ENCODE data around the gene GALNT6. TPM values are rescaled to one million over a fixed set of nuclear protein-coding genes. Genes with fewer than 3 reads are reported as not detected.

Gene GALNT6
- total and polyA plus RNA-seq, 2 of the 13 experiments (the other 11 are each of a cell fraction or from before 2014, with no cell fraction given) = 1.0 to 1.1 TPM

GRCh38 chr12:51405801-51406207, 14.6 kb upstream of the GALNT6 start:
- H3K4me3 ChIP-seq (replicated peaks in 1 of 3; ENCODE audit: insufficient read depth in 1 of 3, low read depth in 2 of 3, low read length in 3 of 3) = no peak overlapping the region
- ChIA-PET CTCF (ENCODE audit: low intra/inter-chr PET ratio, low total read pairs) (no interaction called here), POLR2A (no interaction called here)
- H3K9ac ChIP-seq (ENCODE audit: insufficient read depth, low read depth, low read length) = no peak overlapping the region
- FAIRE-seq (no peak), ATAC-seq (no peak), DNase-seq (ENCODE audit: low spot score) (no peak)
- H3K36me3 ChIP-seq (replicated peaks in 1 of 2; ENCODE audit: control insufficient read depth in 1 of 2, insufficient read depth in 2 of 2, low read length in 2 of 2) = no peaks in the 10 kb centered on the region
- TF ChIP-seq FOXC1 (CRISPR knock-in tag; IDR thresholded peaks at IDR 0.05; ENCODE audit: borderline replicate concordance) (no peak), NCOA1 (CRISPR knock-in tag; IDR thresholded peaks at IDR 0.05) (no peak), PAWR (CRISPR knock-in tag; IDR thresholded peaks at IDR 0.05; ENCODE audit: borderline replicate concordance) (no peak), ZNF780A (CRISPR knock-in tag; IDR thresholded peaks at IDR 0.05) (no peak), ZNF761 (CRISPR knock-in tag; conservative IDR thresholded peaks at IDR 0.05) (no peak), HMGXB4 (CRISPR knock-in tag; IDR thresholded peaks at IDR 0.05; ENCODE audit: borderline replicate concordance in 1 of 2, low read depth in 1 of 2) (no peak), ZSCAN22 (CRISPR knock-in tag; IDR thresholded peaks at IDR 0.05) (no peak), JUND (CRISPR knock-in tag; IDR thresholded peaks at IDR 0.05) (no peak)
- WGBS (ENCODE audit: low lambda C conversion rate) = 72% methylated on average over 3 of the region's 3 CpGs
- H3K4me1 ChIP-seq (ENCODE audit: insufficient read depth, low read length) = no peaks in the 10 kb centered on the region
- no TSS peak for BruUV-seq (replicated peaks)
- intact Hi-C loops (cut with micrococcal nuclease; ENCODE audit: unreplicated experiment) = no loop called here
- H3K9me3 ChIP-seq (ENCODE audit: low read length) = no peaks in the 10 kb centered on the region
- H3K27ac ChIP-seq (ENCODE audit: extremely low read length, insufficient read depth, low read length) = no peak overlapping the region
- H2AFZ ChIP-seq (ENCODE audit: low read length) = no peak overlapping the region
- in situ Hi-C loops (cut with HindIII; ENCODE audit: extremely low pct_ligation_motif_present, low pct_unique_long_range_greater_than_20kb) = no loop called here
- H4K20me1 ChIP-seq (ENCODE audit: insufficient read depth, low read length) = no peaks in the 10 kb centered on the region
- H3K27me3 ChIP-seq (ENCODE audit: control insufficient read depth in 1 of 2, insufficient read depth in 2 of 2, low read length in 2 of 2) = no peaks in the 10 kb centered on the region
- no peak overlapping the region for H3K4me2 ChIP-seq (ENCODE audit: low read depth, low read length)
- H3K79me2 ChIP-seq (ENCODE audit: insufficient read depth, low read length) = no peaks in the 10 kb centered on the region

Data from HepG2 (cell line).